Measurements from ENCODE around the gene CHST8.

GRCh38 chr19:33815380-33816340 is 193.9 kb downstream of the CHST8 start:
- no peak for TF ChIP-seq CTCF (conservative IDR thresholded peaks at IDR 0.05)
- TF ChIP-seq EZH2 (IDR thresholded peaks at IDR 0.05; ENCODE audit: low read depth): no peak
